ENCODE results near the gene TLR6.
A peak's percentile ranks its signal among the peaks of the same experiment; 100 is the strongest.

TLR6 gene

GRCh38 chr4:38785901-38786402 is 70.7 kb downstream of the TLR6 start:
- no peak for DNase-seq
- H3K27me3 ChIP-seq (replicated peaks), result no peaks in the 10 kb centered on the region
- TF ChIP-seq, protein P1, sequence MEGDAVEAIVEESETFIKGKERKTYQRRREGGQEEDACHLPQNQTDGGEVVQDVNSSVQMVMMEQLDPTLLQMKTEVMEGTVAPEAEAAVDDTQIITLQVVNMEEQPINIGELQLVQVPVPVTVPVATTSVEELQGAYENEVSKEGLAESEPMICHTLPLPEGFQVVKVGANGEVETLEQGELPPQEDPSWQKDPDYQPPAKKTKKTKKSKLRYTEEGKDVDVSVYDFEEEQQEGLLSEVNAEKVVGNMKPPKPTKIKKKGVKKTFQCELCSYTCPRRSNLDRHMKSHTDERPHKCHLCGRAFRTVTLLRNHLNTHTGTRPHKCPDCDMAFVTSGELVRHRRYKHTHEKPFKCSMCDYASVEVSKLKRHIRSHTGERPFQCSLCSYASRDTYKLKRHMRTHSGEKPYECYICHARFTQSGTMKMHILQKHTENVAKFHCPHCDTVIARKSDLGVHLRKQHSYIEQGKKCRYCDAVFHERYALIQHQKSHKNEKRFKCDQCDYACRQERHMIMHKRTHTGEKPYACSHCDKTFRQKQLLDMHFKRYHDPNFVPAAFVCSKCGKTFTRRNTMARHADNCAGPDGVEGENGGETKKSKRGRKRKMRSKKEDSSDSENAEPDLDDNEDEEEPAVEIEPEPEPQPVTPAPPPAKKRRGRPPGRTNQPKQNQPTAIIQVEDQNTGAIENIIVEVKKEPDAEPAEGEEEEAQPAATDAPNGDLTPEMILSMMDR (IDR thresholded peaks at IDR 0.05; ENCODE audit: low read depth, low read length, missing control alignments), result no peak
- no peaks in the 10 kb centered on the region for H3K36me3 ChIP-seq (replicated peaks)
- no peak overlapping the region for H3K4me3 ChIP-seq (ENCODE audit: low read depth, low read length)
- H3K27ac ChIP-seq, result no peak overlapping the region
- in situ Hi-C loops (cut with HindIII; ENCODE audit: low pct_ligation_motif_present, low sequenced_read_pairs), result no loop called here

- H3K27ac ChIP-seq, result no peak overlapping the region
- in situ Hi-C loops (cut with HindIII; ENCODE audit: low pct_ligation_motif_present, low sequenced_read_pairs), result no loop called here
- no peak overlapping the region for H3K4me3 ChIP-seq (ENCODE audit: low read depth, low read length)
- TF ChIP-seq, protein P1 (IDR thresholded peaks at IDR 0.05; ENCODE audit: low read depth, low read length, missing control alignments), result no peak
- H3K27me3 ChIP-seq (replicated peaks), result no peaks in the 10 kb centered on the region
- DNase-seq, result no peak
- H3K36me3 ChIP-seq (replicated peaks), result no peaks in the 10 kb centered on the region
Measured at GRCh38 chr4:38785041-38785790, 71.4 kb downstream of the TLR6 start.

GRCh38 chr4:38784141-38784540 is 72.5 kb downstream of the TLR6 start:
- H3K36me3 ChIP-seq (replicated peaks), result no peaks in the 10 kb centered on the region
- TF ChIP-seq, protein P1 (IDR thresholded peaks at IDR 0.05; ENCODE audit: low read depth, low read length, missing control alignments), result no peak
- H3K27ac ChIP-seq, result no peak overlapping the region
- no peak overlapping the region for H3K4me3 ChIP-seq (ENCODE audit: low read depth, low read length)
- H3K27me3 ChIP-seq (replicated peaks), result no peaks in the 10 kb centered on the region
- DNase-seq, result no peak
- in situ Hi-C loops (cut with HindIII; ENCODE audit: low pct_ligation_motif_present, low sequenced_read_pairs), result no loop called here

DNA sequence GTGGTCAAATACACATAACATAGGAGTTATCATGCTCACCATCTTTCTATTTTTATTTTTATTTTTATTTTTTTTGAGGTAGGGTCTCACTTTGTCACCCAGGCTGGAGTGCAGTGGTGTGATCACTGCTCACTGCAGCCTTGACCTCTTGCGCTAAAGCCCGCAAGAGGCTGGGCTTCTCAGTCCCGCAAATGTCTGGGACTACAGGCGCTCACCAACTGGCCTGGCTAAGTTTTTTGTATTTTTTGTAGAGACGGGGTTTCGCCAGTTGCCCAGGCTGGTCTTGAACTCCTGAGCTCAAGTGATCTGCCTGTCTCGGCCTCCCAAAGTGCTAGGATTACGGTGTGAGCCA is 73.5 kb downstream of the TLR6 start:
- no peaks in the 10 kb centered on the region for H3K36me3 ChIP-seq (replicated peaks)
- no peak for DNase-seq
- in situ Hi-C loops (cut with HindIII; ENCODE audit: low pct_ligation_motif_present, low sequenced_read_pairs), result no loop called here
- H3K4me3 ChIP-seq (ENCODE audit: low read depth, low read length), result no peak overlapping the region
- no peaks in the 10 kb centered on the region for H3K27me3 ChIP-seq (replicated peaks)
- H3K27ac ChIP-seq, result no peak overlapping the region
- TF ChIP-seq, protein P1 (IDR thresholded peaks at IDR 0.05; ENCODE audit: low read depth, low read length, missing control alignments), result no peak

GRCh38 chr4:38782452-38783108 is 74.0 kb downstream of the TLR6 start, which contains the start of gene TLR10:
TSS of gene TLR10 (minus strand) at chr4:38782990. CDS start at chr4:38775590, 7,400 bp downstream.
- H3K4me3 ChIP-seq (ENCODE audit: low read depth, low read length), result no peak within 1 kb of the TSS
- no peaks in the 10 kb centered on the region for H3K36me3 ChIP-seq (replicated peaks)
- DNase-seq, result peak; percentile 40
- in situ Hi-C loops (cut with HindIII; ENCODE audit: low pct_ligation_motif_present, low sequenced_read_pairs), result no loop called here
- no peak within 1 kb of the TSS for H3K27ac ChIP-seq
- TF ChIP-seq, protein P1 (IDR thresholded peaks at IDR 0.05; ENCODE audit: low read depth, low read length, missing control alignments), result peak; percentile 67
- H3K27me3 ChIP-seq (replicated peaks), result no peaks in the 10 kb centered on the region
